Measurements from ENCODE around the gene CREB3L4.

GRCh38 chr1:153954826-153955225, 12.9 kb upstream of the CREB3L4 start:
- no peak for TF ChIP-seq CTCF (IDR thresholded peaks at IDR 0.05)
- TF ChIP-seq POLR2A (IDR thresholded peaks at IDR 0.05) = no peak
